GM12878 (cell line): ENCODE data around the gene OSBPL3. TPM values are rescaled to one million over a fixed set of nuclear protein-coding genes. Genes with fewer than 3 reads are reported as not detected.

ENCODE experiments used
- ATF7 ChIP-seq: fragments of 450-650 bp; IDR thresholded peaks from 2 replicates; pipeline ENCODE4 v1.6.1; 2016; ENCODE audit warnings: low read depth, mild to moderate bottlenecking
- CREB1 ChIP-seq: IDR thresholded peaks from 2 replicates; pipeline ENCODE4 v1.6.1; 2012; ENCODE audit warnings: low read depth, mild to moderate bottlenecking, inconsistent platforms
- ESRRA ChIP-seq: IDR thresholded peaks from 2 replicates; pipeline ENCODE4 v1.6.1; 2012; ENCODE audit warnings: mild to moderate bottlenecking, low read length, improper control_type of control experiment
- IKZF1 ChIP-seq: fragments of 450-650 bp; conservative IDR thresholded peaks from 2 replicates; pipeline ENCODE4 v1.6.1; 2017; ENCODE audit warnings: antibody characterized with exemption, mild to moderate bottlenecking
- MTA2 ChIP-seq: fragments of 450-650 bp; IDR thresholded peaks from 2 replicates; pipeline ENCODE4 v1.6.1; 2016; ENCODE audit warnings: low read depth, mild to moderate bottlenecking, moderate library complexity
- PAX8 ChIP-seq: fragments of 450-650 bp; IDR thresholded peaks from 2 replicates; pipeline ENCODE4 v1.6.1; 2017; ENCODE audit warnings: mild to moderate bottlenecking, moderate library complexity
- POLR2AphosphoS5 ChIP-seq: IDR thresholded peaks from 2 replicates; pipeline ENCODE4 v1.6.1; 2011; ENCODE audit warnings: mild to moderate bottlenecking, low read length, inconsistent platforms
- RCOR1 ChIP-seq: conservative IDR thresholded peaks from 2 replicates; pipeline ENCODE4 v1.6.1; 2012; ENCODE audit warnings: low read depth, low read length, improper control_type of control experiment
- RFX5 ChIP-seq: IDR thresholded peaks from 2 replicates; pipeline ENCODE4 v1.6.1; 2011; ENCODE audit warnings: low read depth, low read length, improper control_type of control experiment
- RUNX3 ChIP-seq: IDR thresholded peaks from 2 replicates; pipeline ENCODE4 v1.6.1; 2012; ENCODE audit warnings: low read length, inconsistent platforms
- SMAD5 ChIP-seq: IDR thresholded peaks from 2 replicates; pipeline ENCODE4 v1.6.1; 2016; ENCODE audit warnings: antibody characterized with exemption, low read depth
- SMARCA5 ChIP-seq: fragments of 450-650 bp; IDR thresholded peaks from 2 replicates; pipeline ENCODE4 v1.6.1; 2017; ENCODE audit warnings: mild to moderate bottlenecking
- SREBF1 ChIP-seq: IDR thresholded peaks from 2 replicates; pipeline ENCODE4 v1.6.1; 2012; ENCODE audit warnings: mild to moderate bottlenecking, low read length
- SUPT20H ChIP-seq: IDR thresholded peaks from 2 replicates; pipeline ENCODE4 v1.6.1; 2011; ENCODE audit warnings: low read depth, mild to moderate bottlenecking, low read length, moderate library complexity, borderline replicate concordance; ENCODE audit not compliant: control insufficient read depth
- WRNIP1 ChIP-seq: IDR thresholded peaks from 2 replicates; pipeline ENCODE4 v1.6.1; 2011; ENCODE audit warnings: low read depth, low read length, improper control_type of control experiment, borderline replicate concordance
- YBX1 ChIP-seq: fragments of 450-650 bp; IDR thresholded peaks from 2 replicates; pipeline ENCODE4 v1.6.1; 2016; ENCODE audit warnings: antibody characterized with exemption
- ZNF207 ChIP-seq: fragments of 450-650 bp; IDR thresholded peaks from 2 replicates; pipeline ENCODE4 v1.6.1; 2014; ENCODE audit warnings: antibody characterized with exemption, mild to moderate bottlenecking, borderline replicate concordance
- ZSCAN29 ChIP-seq: fragments of 450-650 bp; IDR thresholded peaks from 2 replicates; pipeline ENCODE4 v1.6.1; 2017; ENCODE audit warnings: mild to moderate bottlenecking, moderate library complexity
- polyA plus RNA-seq, 11 experiments: library from polyadenylated mRNA; depleted of rRNA in 4 of 11; unstranded in 6 of 11; stranded (reverse) in 5 of 11; fragments of >200 nt; fragmentation: Nextera tagmentation in 4 of 11; fragmentation: Illumina TruSeq in 1 of 11; extraction: Ambion mirVana in 4 of 11; extraction: Trizol in 1 of 11; gene quantifications; 1 replicate in 1 of 11; 2 replicates in 10 of 11; pipeline versions ENCODE4 v1.2.1 to v1.2.3, GENCODE V29; 2011 to 2016; ENCODE audit warnings: inconsistent platforms in 2 of 11, missing spikeins in 2 of 11, low read depth in 1 of 11
- total RNA-seq, 4 experiments: library from RNA; depleted of rRNA in 3 of 4; stranded (reverse); fragments of >200 nt in 3 of 4; fragmentation: Illumina TruSeq in 1 of 4; extraction: Trizol in 1 of 4; gene quantifications; 2 replicates each; pipeline versions ENCODE4 v1.2.1 to v1.2.3, GENCODE V29; 2013 to 2021
- TF ChIP-seq, protein P1 (sequence below): fragments of 450-650 bp; formaldehyde crosslinking; IDR thresholded peaks from 2 replicates; pipeline ENCODE4 v1.4.0; 2020; ENCODE audit warnings: mild to moderate bottlenecking, moderate library complexity
- TF ChIP-seq, protein P2 (sequence below): fragments of 450-650 bp; IDR thresholded peaks from 2 replicates; pipeline ENCODE4 v1.6.1; 2017; ENCODE audit warnings: borderline replicate concordance
- TF ChIP-seq, protein P3 (sequence below): IDR thresholded peaks from 2 replicates; pipeline ENCODE4 v1.6.1; 2012; ENCODE audit warnings: low read length, inconsistent platforms
- TF ChIP-seq, protein P4 (sequence below), 3 experiments: IDR thresholded peaks in 2 of 3; conservative IDR thresholded peaks in 1 of 3; 2 replicates each; pipeline ENCODE4 v1.5.1; 2011; ENCODE audit warnings: low read depth in 3 of 3, low read length in 3 of 3, mild to moderate bottlenecking in 3 of 3, control low read depth in 2 of 3, moderate library complexity in 2 of 3, inconsistent platforms in 1 of 3, mixed read lengths in 1 of 3; ENCODE audit not compliant: control insufficient read depth in 2 of 3, insufficient read depth in 1 of 3; ENCODE audit errors: extremely low read depth in 1 of 3

The OSBPL3 gene
- total and polyA plus RNA-seq, 10 of the 15 experiments (the other 5 are each of a cell fraction or from before 2014, with no cell fraction given) = 6.1 to 46.6 (median 27.0) TPM

DNA sequence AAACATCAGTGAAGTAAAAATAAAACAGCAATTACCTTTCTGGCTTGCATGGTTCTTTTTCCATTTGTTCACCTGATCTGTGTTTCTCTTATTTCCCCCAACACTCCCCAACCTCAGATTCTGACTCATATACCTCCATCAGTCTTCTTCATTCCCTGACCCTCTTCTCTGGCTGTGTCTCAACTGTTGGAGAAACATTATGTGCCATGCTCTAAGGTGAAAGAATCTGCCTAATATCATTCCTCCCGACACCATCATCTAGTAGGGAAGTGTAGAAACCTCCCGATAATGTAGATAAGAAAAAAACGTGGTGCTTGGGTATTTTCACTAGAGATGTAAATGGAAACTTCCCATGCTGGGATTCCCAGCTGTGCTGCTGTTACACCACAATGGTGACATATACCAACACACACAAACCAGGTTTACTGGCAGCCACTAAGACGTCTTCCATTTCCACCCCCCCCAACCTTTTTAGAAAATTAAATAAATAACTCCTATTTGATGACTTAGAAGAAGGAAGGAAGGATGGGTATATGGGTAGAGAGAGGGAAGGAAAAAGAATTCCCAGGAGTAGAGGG, 63.4 kb downstream of the OSBPL3 start (continued):
- no peak for TF ChIP-seq PAX8
- no peak for TF ChIP-seq SMAD5
- TF ChIP-seq, protein P1, sequence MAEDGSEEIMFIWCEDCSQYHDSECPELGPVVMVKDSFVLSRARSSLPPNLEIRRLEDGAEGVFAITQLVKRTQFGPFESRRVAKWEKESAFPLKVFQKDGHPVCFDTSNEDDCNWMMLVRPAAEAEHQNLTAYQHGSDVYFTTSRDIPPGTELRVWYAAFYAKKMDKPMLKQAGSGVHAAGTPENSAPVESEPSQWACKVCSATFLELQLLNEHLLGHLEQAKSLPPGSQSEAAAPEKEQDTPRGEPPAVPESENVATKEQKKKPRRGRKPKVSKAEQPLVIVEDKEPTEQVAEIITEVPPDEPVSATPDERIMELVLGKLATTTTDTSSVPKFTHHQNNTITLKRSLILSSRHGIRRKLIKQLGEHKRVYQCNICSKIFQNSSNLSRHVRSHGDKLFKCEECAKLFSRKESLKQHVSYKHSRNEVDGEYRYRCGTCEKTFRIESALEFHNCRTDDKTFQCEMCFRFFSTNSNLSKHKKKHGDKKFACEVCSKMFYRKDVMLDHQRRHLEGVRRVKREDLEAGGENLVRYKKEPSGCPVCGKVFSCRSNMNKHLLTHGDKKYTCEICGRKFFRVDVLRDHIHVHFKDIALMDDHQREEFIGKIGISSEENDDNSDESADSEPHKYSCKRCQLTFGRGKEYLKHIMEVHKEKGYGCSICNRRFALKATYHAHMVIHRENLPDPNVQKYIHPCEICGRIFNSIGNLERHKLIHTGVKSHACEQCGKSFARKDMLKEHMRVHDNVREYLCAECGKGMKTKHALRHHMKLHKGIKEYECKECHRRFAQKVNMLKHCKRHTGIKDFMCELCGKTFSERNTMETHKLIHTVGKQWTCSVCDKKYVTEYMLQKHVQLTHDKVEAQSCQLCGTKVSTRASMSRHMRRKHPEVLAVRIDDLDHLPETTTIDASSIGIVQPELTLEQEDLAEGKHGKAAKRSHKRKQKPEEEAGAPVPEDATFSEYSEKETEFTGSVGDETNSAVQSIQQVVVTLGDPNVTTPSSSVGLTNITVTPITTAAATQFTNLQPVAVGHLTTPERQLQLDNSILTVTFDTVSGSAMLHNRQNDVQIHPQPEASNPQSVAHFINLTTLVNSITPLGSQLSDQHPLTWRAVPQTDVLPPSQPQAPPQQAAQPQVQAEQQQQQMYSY (CRISPR knock-in tag) = no peak
- TF ChIP-seq ATF7 = no peak
- TF ChIP-seq RFX5 = no peak
- TF ChIP-seq, protein P2, sequence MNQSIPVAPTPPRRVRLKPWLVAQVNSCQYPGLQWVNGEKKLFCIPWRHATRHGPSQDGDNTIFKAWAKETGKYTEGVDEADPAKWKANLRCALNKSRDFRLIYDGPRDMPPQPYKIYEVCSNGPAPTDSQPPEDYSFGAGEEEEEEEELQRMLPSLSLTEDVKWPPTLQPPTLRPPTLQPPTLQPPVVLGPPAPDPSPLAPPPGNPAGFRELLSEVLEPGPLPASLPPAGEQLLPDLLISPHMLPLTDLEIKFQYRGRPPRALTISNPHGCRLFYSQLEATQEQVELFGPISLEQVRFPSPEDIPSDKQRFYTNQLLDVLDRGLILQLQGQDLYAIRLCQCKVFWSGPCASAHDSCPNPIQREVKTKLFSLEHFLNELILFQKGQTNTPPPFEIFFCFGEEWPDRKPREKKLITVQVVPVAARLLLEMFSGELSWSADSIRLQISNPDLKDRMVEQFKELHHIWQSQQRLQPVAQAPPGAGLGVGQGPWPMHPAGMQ = no peak
- 0 out of 2 replicates have a peak, but pooled peaks have one; percentile 36 for TF ChIP-seq IKZF1
- TF ChIP-seq SREBF1 = no peak
- TF ChIP-seq, protein P3, sequence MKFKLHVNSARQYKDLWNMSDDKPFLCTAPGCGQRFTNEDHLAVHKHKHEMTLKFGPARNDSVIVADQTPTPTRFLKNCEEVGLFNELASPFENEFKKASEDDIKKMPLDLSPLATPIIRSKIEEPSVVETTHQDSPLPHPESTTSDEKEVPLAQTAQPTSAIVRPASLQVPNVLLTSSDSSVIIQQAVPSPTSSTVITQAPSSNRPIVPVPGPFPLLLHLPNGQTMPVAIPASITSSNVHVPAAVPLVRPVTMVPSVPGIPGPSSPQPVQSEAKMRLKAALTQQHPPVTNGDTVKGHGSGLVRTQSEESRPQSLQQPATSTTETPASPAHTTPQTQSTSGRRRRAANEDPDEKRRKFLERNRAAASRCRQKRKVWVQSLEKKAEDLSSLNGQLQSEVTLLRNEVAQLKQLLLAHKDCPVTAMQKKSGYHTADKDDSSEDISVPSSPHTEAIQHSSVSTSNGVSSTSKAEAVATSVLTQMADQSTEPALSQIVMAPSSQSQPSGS = peak; percentile 39; the same call in 1 of the 2 replicates
- TF ChIP-seq ESRRA = no peak
- TF ChIP-seq SUPT20H = no peak
- no peak for TF ChIP-seq MTA2
- no peak for TF ChIP-seq WRNIP1
- TF ChIP-seq SMARCA5 = no peak
- no peak for TF ChIP-seq ZSCAN29
- TF ChIP-seq YBX1 = no peak
- no peak for TF ChIP-seq CREB1
- no peak for TF ChIP-seq RCOR1
- TF ChIP-seq, protein P4, sequence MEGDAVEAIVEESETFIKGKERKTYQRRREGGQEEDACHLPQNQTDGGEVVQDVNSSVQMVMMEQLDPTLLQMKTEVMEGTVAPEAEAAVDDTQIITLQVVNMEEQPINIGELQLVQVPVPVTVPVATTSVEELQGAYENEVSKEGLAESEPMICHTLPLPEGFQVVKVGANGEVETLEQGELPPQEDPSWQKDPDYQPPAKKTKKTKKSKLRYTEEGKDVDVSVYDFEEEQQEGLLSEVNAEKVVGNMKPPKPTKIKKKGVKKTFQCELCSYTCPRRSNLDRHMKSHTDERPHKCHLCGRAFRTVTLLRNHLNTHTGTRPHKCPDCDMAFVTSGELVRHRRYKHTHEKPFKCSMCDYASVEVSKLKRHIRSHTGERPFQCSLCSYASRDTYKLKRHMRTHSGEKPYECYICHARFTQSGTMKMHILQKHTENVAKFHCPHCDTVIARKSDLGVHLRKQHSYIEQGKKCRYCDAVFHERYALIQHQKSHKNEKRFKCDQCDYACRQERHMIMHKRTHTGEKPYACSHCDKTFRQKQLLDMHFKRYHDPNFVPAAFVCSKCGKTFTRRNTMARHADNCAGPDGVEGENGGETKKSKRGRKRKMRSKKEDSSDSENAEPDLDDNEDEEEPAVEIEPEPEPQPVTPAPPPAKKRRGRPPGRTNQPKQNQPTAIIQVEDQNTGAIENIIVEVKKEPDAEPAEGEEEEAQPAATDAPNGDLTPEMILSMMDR (IDR thresholded peaks at IDR 0.05 in 2 of 3, conservative IDR thresholded peaks at IDR 0.05 in 1 of 3; ENCODE audit: control insufficient read depth in 2 of 3, extremely low read depth in 1 of 3, insufficient read depth in 1 of 3, low read depth in 3 of 3, low read length in 3 of 3) = no peak
- TF ChIP-seq ZNF207 = no peak
- peak; percentile 47; the same call in 1 of the 2 replicates for TF ChIP-seq RUNX3
- TF ChIP-seq POLR2AphosphoS5 = no peak
